H9 (cell line): ENCODE measurements around the gene AKT1S1. TPM values are rescaled to one million over a fixed set of nuclear protein-coding genes. Genes with fewer than 3 reads are reported as not detected.

Experiments used
- DNase-seq: peaks from one replicate; pipeline ENCODE4 v3.0.0-alpha.2; 2017
- H2AFZ ChIP-seq: one replicate; pipeline ENCODE4 v1.6.1; 2013; ENCODE audit warnings: mild to moderate bottlenecking, low read length, control low read depth, moderate library complexity
- H2AK5ac ChIP-seq: 2 replicates; pipeline ENCODE4 v1.6.1; 2013; ENCODE audit warnings: low read length, control low read depth, mixed read lengths; ENCODE audit not compliant: insufficient read length
- H2BK120ac ChIP-seq: one replicate; pipeline ENCODE4 v1.6.1; 2013; ENCODE audit warnings: low read depth, mild to moderate bottlenecking, low read length, control low read depth, inconsistent platforms; ENCODE audit not compliant: poor library complexity, severe bottlenecking
- H2BK12ac ChIP-seq: 2 replicates; pipeline ENCODE4 v1.6.1; 2013; ENCODE audit warnings: low read length, control low read depth, mixed read lengths, low read depth; ENCODE audit not compliant: insufficient read length
- H2BK15ac ChIP-seq: 2 replicates; pipeline ENCODE4 v1.6.1; 2013; ENCODE audit warnings: low read depth, low read length, control low read depth
- H2BK20ac ChIP-seq: one replicate; pipeline ENCODE4 v1.6.1; 2013; ENCODE audit warnings: low read depth, mild to moderate bottlenecking, low read length, control low read depth, inconsistent platforms; ENCODE audit not compliant: poor library complexity, severe bottlenecking
- H2BK5ac ChIP-seq: 2 replicates; pipeline ENCODE4 v1.6.1; 2013; ENCODE audit warnings: low read length, control low read depth, mixed read lengths; ENCODE audit not compliant: insufficient read length
- H3K14ac ChIP-seq: 2 replicates; pipeline ENCODE4 v1.6.1; 2013; ENCODE audit warnings: low read length, control low read depth; ENCODE audit not compliant: insufficient read depth
- H3K18ac ChIP-seq: 2 replicates; pipeline ENCODE4 v1.6.1; 2013; ENCODE audit warnings: low read depth, mild to moderate bottlenecking, mixed read lengths, low read length, control low read depth; ENCODE audit not compliant: insufficient read length
- H3K23ac ChIP-seq: 2 replicates; pipeline ENCODE4 v1.6.1; 2013; ENCODE audit warnings: low read length, control low read depth, mixed read lengths, low read depth; ENCODE audit not compliant: insufficient read length
- H3K23me2 ChIP-seq: 2 replicates; pipeline ENCODE4 v1.6.1; 2013; ENCODE audit warnings: low read depth, mild to moderate bottlenecking, mixed read lengths, low read length, control low read depth; ENCODE audit not compliant: insufficient read length, poor library complexity, severe bottlenecking
- H3K27ac ChIP-seq: 2 replicates; pipeline ENCODE4 v1.5.1; 2013; ENCODE audit warnings: low read length, control low read depth, mixed read lengths, low read depth; ENCODE audit not compliant: insufficient read length
- H3K27me3 ChIP-seq: 2 replicates; pipeline ENCODE4 v1.6.1; 2013; ENCODE audit warnings: low read length, control low read depth, inconsistent platforms; ENCODE audit not compliant: insufficient read depth
- H3K4ac ChIP-seq: 2 replicates; pipeline ENCODE4 v1.6.1; 2013; ENCODE audit warnings: low read depth, mild to moderate bottlenecking, control low read depth, inconsistent platforms, low read length, moderate library complexity
- H3K4me1 ChIP-seq: 2 replicates; pipeline ENCODE4 v1.6.1; 2013; ENCODE audit warnings: low read length, control low read depth, inconsistent platforms; ENCODE audit not compliant: insufficient read depth
- H3K4me2 ChIP-seq: 2 replicates; pipeline ENCODE4 v1.6.1; 2013; ENCODE audit warnings: low read length, control low read depth, mixed read lengths; ENCODE audit not compliant: insufficient read length, insufficient read depth
- H3K56ac ChIP-seq: 2 replicates; pipeline ENCODE4 v1.6.1; 2013; ENCODE audit warnings: low read depth, mild to moderate bottlenecking, mixed read lengths, low read length, control low read depth; ENCODE audit not compliant: insufficient read length
- H3K79me1 ChIP-seq: 2 replicates; pipeline ENCODE4 v1.6.1; 2013; ENCODE audit warnings: low read depth, mild to moderate bottlenecking, moderate library complexity, low read length, control low read depth, inconsistent platforms; ENCODE audit not compliant: insufficient read depth, poor library complexity, severe bottlenecking
- H3K79me2 ChIP-seq: 2 replicates; pipeline ENCODE4 v1.6.1; 2013; ENCODE audit warnings: low read length, control low read depth, inconsistent platforms; ENCODE audit not compliant: insufficient read depth
- H3K9ac ChIP-seq: 2 replicates; pipeline ENCODE4 v1.6.1; 2013; ENCODE audit warnings: low read length, control low read depth, mixed read lengths; ENCODE audit not compliant: insufficient read length; ENCODE audit errors: extremely low read depth
- H3K9me3 ChIP-seq: one replicate; pipeline ENCODE4 v1.6.1; 2013; ENCODE audit warnings: low read depth, low read length, inconsistent platforms; ENCODE audit not compliant: control insufficient read depth
- H3T11ph ChIP-seq: one replicate; pipeline ENCODE4 v1.6.1; 2013; ENCODE audit warnings: mild to moderate bottlenecking, low read length, control low read depth, inconsistent platforms
- H4K20me1 ChIP-seq: one replicate; pipeline ENCODE4 v1.6.1; 2013; ENCODE audit not compliant: control insufficient read depth, insufficient read length, insufficient read depth
- H4K5ac ChIP-seq: 2 replicates; pipeline ENCODE4 v1.6.1; 2013; ENCODE audit warnings: low read depth, mild to moderate bottlenecking, mixed read lengths, low read length, control low read depth; ENCODE audit not compliant: insufficient read length
- H4K8ac ChIP-seq: replicated peaks from 2 replicates; pipeline ENCODE4 v1.6.1; 2013; ENCODE audit warnings: low read length, control low read depth, mixed read lengths, low read depth; ENCODE audit not compliant: insufficient read length
- H4K91ac ChIP-seq: 2 replicates; pipeline ENCODE4 v1.6.1; 2013; ENCODE audit warnings: low read depth, mild to moderate bottlenecking, moderate library complexity, mixed read lengths, low read length, control low read depth; ENCODE audit not compliant: insufficient read length
- H3K27ac Mint-ChIP-seq, 3 experiments: 2 replicates in 2 of 3; 3 replicates in 1 of 3; pipeline ENCODE4 v1.8.0; 2020 to 2021; ENCODE audit warnings: mixed read lengths in 3 of 3, mild to moderate bottlenecking in 1 of 3, moderate library complexity in 1 of 3
- H3K27me3 Mint-ChIP-seq: 2 replicates; pipeline ENCODE4 v1.8.0; 2021; ENCODE audit warnings: low read depth, mild to moderate bottlenecking, moderate library complexity, mixed read lengths
- H3K36me3 Mint-ChIP-seq, 3 experiments: 2 replicates in 2 of 3; 3 replicates in 1 of 3; pipeline ENCODE4 v1.8.0; 2020 to 2021; ENCODE audit warnings: low read depth in 3 of 3, mixed read lengths in 3 of 3; ENCODE audit not compliant: insufficient read depth in 1 of 3
- H3K4me1 Mint-ChIP-seq, 2 experiments: 2 replicates each; pipeline ENCODE4 v1.8.0; 2020; ENCODE audit warnings: mixed read lengths in 2 of 2
- H3K4me3 Mint-ChIP-seq, 2 experiments: 2 replicates in 1 of 2; 3 replicates in 1 of 2; pipeline ENCODE4 v1.8.0; 2020 to 2021; ENCODE audit warnings: mild to moderate bottlenecking in 2 of 2, mixed read lengths in 2 of 2, moderate library complexity in 1 of 2
- H3K9me3 Mint-ChIP-seq, 2 experiments: 2 replicates in 1 of 2; 3 replicates in 1 of 2; pipeline ENCODE4 v1.8.0; 2020; ENCODE audit warnings: mild to moderate bottlenecking in 2 of 2, mixed read lengths in 2 of 2, moderate library complexity in 1 of 2
- CTCF ChIP-seq: fragments of 200-600 bp; sonication (generic); conservative IDR thresholded peaks from 3 replicates; pipeline ENCODE4 v1.8.0; 2021; ENCODE audit warnings: antibody characterized with exemption, mild to moderate bottlenecking
- WGBS: extraction: QIAGEN DNeasy Blood & Tissue Kit; methylation state at CpG from one replicate; pipeline ENCODE4 v1.1.7; 2013; ENCODE audit warnings: missing lambda C conversion rate, low lambda C conversion rate, mixed read lengths; ENCODE audit not compliant: insufficient read length; ENCODE audit errors: extremely low coverage; 5-methylcytosine and 5-hydroxymethylcytosine counted together
- total RNA-seq: library from RNA; stranded (reverse); gene quantifications from 2 replicates; pipeline ENCODE4 v1.2.1, GENCODE V29; 2021

AKT1S1 gene
- total RNA-seq, 1 experiment from 2014 or later, result 43.5 TPM

GRCh38 chr19:49889687-49890348, 12.7 kb upstream of the AKT1S1 start:
- Histone ChIP-seq H2AK5ac (no peak overlapping the region), H3K27me3 (no peaks in the 10 kb centered on the region; the same call in 1 of the 2 replicates), H3K23ac (no peak overlapping the region), H2BK20ac (no peak overlapping the region), H3K9ac (no peak overlapping the region), H3K14ac (no peak overlapping the region), H3K79me1 (no peaks in the 10 kb centered on the region), H2BK5ac (no peak overlapping the region), H4K5ac (no peak overlapping the region), H3K4me2 (peak overlapping the region; percentile 28), H4K91ac (no peak overlapping the region), H3K27ac (no peak overlapping the region), H2BK120ac (no peak overlapping the region), H3K9me3 (no peaks in the 10 kb centered on the region), H3K4me1 (no peaks in the 10 kb centered on the region), H3K4ac (no peak overlapping the region), H3T11ph (no peak overlapping the region), H3K56ac (no peak overlapping the region), H3K79me2 (no peaks in the 10 kb centered on the region), H2BK15ac (no peak overlapping the region), H2AFZ (no peak overlapping the region), H3K18ac (no peak overlapping the region), H2BK12ac (no peak overlapping the region), H3K23me2 (peaks cover 3% of the 10 kb centered on the region), H4K20me1 (peaks cover 5% of the 10 kb centered on the region), H4K8ac (no peak overlapping the region)
- peaks cover 0 to 11% of the 10 kb centered on the region in 2 experiments; a peak in 1 of 5 replicates for H3K9me3 Mint-ChIP-seq
- peaks cover 19 to 26% (median 23%) of the 10 kb centered on the region in 3 experiments for H3K36me3 Mint-ChIP-seq
- DNase-seq, result peak; percentile 93
- peak overlapping the region; percentile 53 to 81 for H3K4me3 Mint-ChIP-seq
- peaks cover 36% of the 10 kb centered on the region for H3K27me3 Mint-ChIP-seq
- peaks cover 3 to 21% of the 10 kb centered on the region in 2 experiments; a peak in 3 of 4 replicates for H3K4me1 Mint-ChIP-seq
- peak; percentile 90 for TF ChIP-seq CTCF
- no CpG with 5 or more reads among the region's 71 CpGs for WGBS
- H3K27ac Mint-ChIP-seq, result peak overlapping the region; percentile 85 to 97 (median 96); a peak in 6 of 7 replicates
